ENCODE data around the gene ADM.

DNA sequence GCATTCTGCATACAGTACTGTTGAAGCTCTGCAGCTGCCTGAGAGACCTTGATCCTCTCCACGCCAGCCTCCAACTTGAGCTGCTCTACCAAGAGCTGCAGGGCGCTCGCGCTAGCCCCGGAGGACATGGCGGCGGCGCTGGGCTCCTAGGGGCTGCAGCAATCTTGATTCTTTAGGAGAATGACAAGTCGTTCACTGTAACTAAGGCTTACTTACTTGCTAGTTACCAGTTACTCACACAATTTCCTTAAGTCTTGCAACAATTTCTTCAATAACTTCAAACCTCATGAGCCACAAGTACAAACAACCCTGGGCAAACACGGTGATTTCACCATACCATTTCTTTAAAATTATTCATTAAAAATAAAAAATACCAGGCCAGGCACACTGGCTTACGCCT lies 32.7 kb upstream of the ADM start:
- no peak for TF ChIP-seq CTCF (IDR thresholded peaks at IDR 0.05; ENCODE audit: poor library complexity)
- no peak for TF ChIP-seq EZH2 (IDR thresholded peaks at IDR 0.05; ENCODE audit: borderline replicate concordance)
